GM18868 (cell line): ENCODE measurements around the gene NRCAM.

ENCODE experiments used
- ATAC-seq: cut with Tn5 transposase; IDR thresholded peaks from one replicate; pipeline ENCODE4 v1.9.1; 2021; ENCODE audit warnings: mild to moderate bottlenecking, moderate library complexity; ENCODE audit not compliant: unreplicated experiment

NRCAM gene

GRCh38 chr7:108137993-108138392, 318.2 kb downstream of the NRCAM start:
- ATAC-seq, result no peak

GRCh38 chr7:108137040-108137439, 319.2 kb downstream of the NRCAM start:
- ATAC-seq, result no peak

GRCh38 chr7:108136191-108136688, 320.0 kb downstream of the NRCAM start:
- peak; percentile 33 for ATAC-seq

GRCh38 chr7:108135446-108136190, 320.6 kb downstream of the NRCAM start:
- peak; percentile 95 for ATAC-seq

GRCh38 chr7:108134486-108134885, 321.8 kb downstream of the NRCAM start:
- no peak for ATAC-seq

GRCh38 chr7:108132551-108133265, 323.5 kb downstream of the NRCAM start:
- no peak for ATAC-seq

- ATAC-seq, result no peak
Measured at GRCh38 chr7:108130261-108130660, 326.0 kb downstream of the NRCAM start, which contains the start of gene LAMB4. LAMB4 (minus strand) TSS chr7:108130361; CDS start chr7:108123164, 7,197 bp downstream.

GRCh38 chr7:108129018-108129965, 326.9 kb downstream of the NRCAM start:
- no peak for ATAC-seq

GRCh38 chr7:108128514-108128913, 327.7 kb downstream of the NRCAM start:
- ATAC-seq, result no peak

- ATAC-seq, result no peak
Measured at GRCh38 chr7:108127461-108127860, 328.8 kb downstream of the NRCAM start.

GRCh38 chr7:108124820-108125219, 331.4 kb downstream of the NRCAM start:
- ATAC-seq, result no peak

GRCh38 chr7:108122181-108122580, 334.1 kb downstream of the NRCAM start:
- ATAC-seq, result peak; percentile 51

GRCh38 chr7:108120933-108121332, 335.3 kb downstream of the NRCAM start:
- no peak for ATAC-seq

- peak; percentile 56 for ATAC-seq
Measured at GRCh38 chr7:108120196-108120595, 336.0 kb downstream of the NRCAM start.

GRCh38 chr7:108118959-108119358, 337.3 kb downstream of the NRCAM start:
- no peak for ATAC-seq

GRCh38 chr7:108114117-108114841, 342.0 kb downstream of the NRCAM start:
- ATAC-seq, result peak; percentile 88

GRCh38 chr7:108112683-108113082, 343.6 kb downstream of the NRCAM start:
- ATAC-seq, result no peak

GRCh38 chr7:108109221-108109908, 346.9 kb downstream of the NRCAM start:
- ATAC-seq, result peak; percentile 71

GRCh38 chr7:108108131-108108530, 348.1 kb downstream of the NRCAM start:
- no peak for ATAC-seq

GRCh38 chr7:108104324-108104723, 351.9 kb downstream of the NRCAM start:
- no peak for ATAC-seq
